ENCODE measurements around the gene SIK2. TPM values are rescaled to one million over a fixed set of nuclear protein-coding genes. Genes with fewer than 3 reads are reported as not detected.
"Not testable (repeated sequence)": the region's sequence is repeated elsewhere in the genome, so short reads cannot be mapped to it uniquely, and the experiment has no call there.

The SIK2 gene
- total and polyA plus RNA-seq, 4 experiments from 2014 or later, result 0.04 to 13.8 (median 6.6) TPM

DNA sequence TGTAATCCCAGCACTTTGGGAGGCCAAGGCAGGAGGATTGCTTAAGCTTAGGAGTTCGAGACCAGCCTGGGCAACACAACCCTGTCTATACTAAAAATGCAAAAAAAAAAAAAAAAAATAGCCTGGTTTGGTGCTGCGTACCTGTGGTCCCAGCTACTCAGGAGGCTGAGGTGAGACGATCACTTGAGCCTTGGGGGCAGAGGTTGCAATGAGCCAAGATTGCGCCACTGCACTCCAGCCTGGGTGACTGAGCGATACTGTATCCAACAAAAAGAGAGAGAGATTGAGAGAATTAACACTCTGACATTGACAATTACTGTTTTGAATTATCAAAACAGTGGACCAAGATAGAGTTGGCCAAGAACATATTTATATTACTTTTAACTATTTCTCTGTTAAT, 53.7 kb downstream of the SIK2 start:
- Mint-ChIP-seq H3K9me3 (peaks cover 0 to 3% (median 0%) of the 10 kb centered on the region in 8 donors), H3K36me3 (peaks cover 9 to 25% of the 10 kb centered on the region in 2 donors), H3K27me3 (no peaks in the 10 kb centered on the region), H3K27ac (no peak overlapping the region), H3K4me3 (no peak overlapping the region), H3K4me1 (peaks cover 0 to 5% (median 4%) of the 10 kb centered on the region in 4 donors)
- ChIA-PET POLR2A (ENCODE audit: partially characterized antibody) (no interaction called here), CTCF (ENCODE audit: partially characterized antibody) (no interaction called here)
- H3K36me3 ChIP-seq (ENCODE audit: insufficient read depth, low read length), result no peaks in the 10 kb centered on the region
- H3K4me3 ChIP-seq (ENCODE audit: low read length in 2 of 2), result no peak overlapping the region
- no peaks in the 10 kb centered on the region for H3K4me1 ChIP-seq (ENCODE audit: insufficient read depth, low read length)
- H3K27me3 ChIP-seq (ENCODE audit: insufficient read depth, low read length), result no peaks in the 10 kb centered on the region
- no peak for DNase-seq
- intact Hi-C loops (cut with micrococcal nuclease), result no loop called here
- no peak overlapping the region for H3K27ac ChIP-seq (ENCODE audit: low read depth, low read length)
- no peaks in the 10 kb centered on the region for H3K9me3 ChIP-seq (ENCODE audit: control insufficient read depth in 1 of 2, low read length in 2 of 2)

- intact Hi-C loops (cut with micrococcal nuclease); H3K36me3 ChIP-seq (ENCODE audit: insufficient read depth, low read length): not testable (repeated sequence)
These were observed 55.7 kb downstream of the SIK2 start for GRCh38 chr11:111657905-111658304.

GRCh38 chr11:111658493-111658892, 56.2 kb downstream of the SIK2 start:
- H3K27me3 Mint-ChIP-seq; H3K36me3 ChIP-seq (ENCODE audit: insufficient read depth, low read length); H3K4me3 Mint-ChIP-seq; H3K27ac Mint-ChIP-seq; H3K9me3 Mint-ChIP-seq; CTCF ChIA-PET (ENCODE audit: partially characterized antibody); H3K27me3 ChIP-seq (ENCODE audit: insufficient read depth, low read length); DNase-seq; intact Hi-C loops (cut with micrococcal nuclease); H3K9me3 ChIP-seq (ENCODE audit: control insufficient read depth in 1 of 2, low read length in 2 of 2); H3K27ac ChIP-seq (ENCODE audit: low read depth, low read length); H3K4me1 ChIP-seq (ENCODE audit: insufficient read depth, low read length); H3K4me3 ChIP-seq (ENCODE audit: low read length in 2 of 2); H3K4me1 Mint-ChIP-seq: not testable (repeated sequence)
- POLR2A ChIA-PET (ENCODE audit: partially characterized antibody), result interaction anchor here (1.5 kb wide), 1 partner anchor 8 kb away, joined by 4 read pairs; no protein-coding TSS in a partner anchor
- H3K36me3 Mint-ChIP-seq, result peaks cover 4 to 28% of the 10 kb centered on the region in 2 donors

More at GRCh38 chr11:111657905-111658304, 55.7 kb downstream of the SIK2 start:
- H3K4me1 Mint-ChIP-seq; H3K27ac Mint-ChIP-seq; H3K9me3 ChIP-seq (ENCODE audit: control insufficient read depth in 1 of 2, low read length in 2 of 2); H3K4me3 ChIP-seq (ENCODE audit: low read length in 2 of 2); H3K27ac ChIP-seq (ENCODE audit: low read depth, low read length); H3K4me3 Mint-ChIP-seq; CTCF ChIA-PET (ENCODE audit: partially characterized antibody); H3K27me3 ChIP-seq (ENCODE audit: insufficient read depth, low read length); H3K27me3 Mint-ChIP-seq; H3K9me3 Mint-ChIP-seq; H3K4me1 ChIP-seq (ENCODE audit: insufficient read depth, low read length); POLR2A ChIA-PET (ENCODE audit: partially characterized antibody); DNase-seq: not testable (repeated sequence)
- H3K36me3 Mint-ChIP-seq, result peaks cover 8 to 29% of the 10 kb centered on the region in 2 donors

DNA sequence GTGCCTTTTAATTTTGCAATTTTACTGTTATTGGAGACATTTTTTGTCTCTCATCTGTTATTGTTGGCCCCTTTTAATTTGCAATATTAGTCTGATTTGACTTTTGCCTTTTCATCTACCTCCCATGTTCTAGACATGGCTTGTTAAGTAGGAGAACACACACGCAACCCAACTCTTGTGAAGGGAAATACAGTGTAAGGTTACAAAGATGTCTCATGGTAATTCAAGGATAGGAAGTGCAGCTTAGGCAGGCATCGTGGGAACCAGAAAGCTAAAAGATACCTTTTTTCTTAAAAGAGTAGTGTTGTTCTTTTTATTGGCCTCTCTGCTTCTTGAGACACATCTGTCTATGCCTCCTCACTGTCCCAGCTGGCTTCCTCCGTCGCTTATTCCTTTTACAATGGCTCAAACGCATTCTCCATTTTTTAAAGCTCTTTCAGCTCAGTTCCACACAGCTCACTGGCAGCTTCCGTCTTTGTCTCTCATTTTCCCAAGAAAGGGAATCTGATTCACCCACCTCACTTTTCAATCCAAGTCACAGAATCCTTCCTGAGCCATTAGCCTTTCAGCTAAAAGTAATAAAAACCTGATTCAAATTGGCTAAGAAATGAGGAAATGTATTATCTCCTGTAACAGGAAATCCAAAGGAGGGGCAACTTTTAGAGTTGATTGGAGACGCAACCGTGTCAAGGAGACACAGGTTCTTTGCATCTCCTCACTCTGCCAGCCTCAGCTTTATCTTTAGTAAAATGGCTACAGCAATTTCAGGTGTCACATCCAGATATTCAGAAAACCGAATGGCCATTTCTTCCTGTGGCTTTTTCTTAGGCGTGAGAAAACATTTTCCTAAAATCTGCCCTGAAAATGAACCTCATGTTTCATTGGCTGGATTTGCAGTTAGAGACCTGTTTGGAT, 57.2 kb downstream of the SIK2 start:
- ChIA-PET CTCF (ENCODE audit: partially characterized antibody) (no interaction called here), POLR2A (ENCODE audit: partially characterized antibody) (interaction anchor here (1.5 kb wide), 1 partner anchor 9 kb away, joined by 4 read pairs; no protein-coding TSS in a partner anchor)
- H3K4me1 ChIP-seq (ENCODE audit: insufficient read depth, low read length), result no peaks in the 10 kb centered on the region
- Mint-ChIP-seq H3K27ac (peak overlapping the region in 2 of 7 donors; percentile 21 to 42), H3K4me1 (peaks cover 0 to 10% (median 3%) of the 10 kb centered on the region in 4 donors), H3K9me3 (no peaks in the 10 kb centered on the region), H3K36me3 (peaks cover 2 to 26% of the 10 kb centered on the region in 2 donors), H3K4me3 (no peak overlapping the region), H3K27me3 (no peaks in the 10 kb centered on the region)
- H3K27ac ChIP-seq (ENCODE audit: low read depth, low read length), result no peak overlapping the region
- no peaks in the 10 kb centered on the region for H3K9me3 ChIP-seq (ENCODE audit: control insufficient read depth in 1 of 2, low read length in 2 of 2)
- DNase-seq, result no peak
- intact Hi-C loops (cut with micrococcal nuclease), result no loop called here
- no peak overlapping the region for H3K4me3 ChIP-seq (ENCODE audit: low read length in 2 of 2)
- no peaks in the 10 kb centered on the region for H3K36me3 ChIP-seq (ENCODE audit: insufficient read depth, low read length)
- H3K27me3 ChIP-seq (ENCODE audit: insufficient read depth, low read length), result no peaks in the 10 kb centered on the region

GRCh38 chr11:111660822-111661221, 58.6 kb downstream of the SIK2 start:
- no peaks in the 10 kb centered on the region for H3K9me3 ChIP-seq (ENCODE audit: control insufficient read depth in 1 of 2, low read length in 2 of 2)
- no peak overlapping the region for H3K4me3 ChIP-seq (ENCODE audit: low read length in 2 of 2)
- Mint-ChIP-seq H3K4me3 (no peak overlapping the region), H3K9me3 (no peaks in the 10 kb centered on the region), H3K27me3 (no peaks in the 10 kb centered on the region), H3K27ac (no peak overlapping the region), H3K36me3 (peaks cover 2 to 25% of the 10 kb centered on the region in 2 donors), H3K4me1 (peaks cover 0 to 10% (median 5%) of the 10 kb centered on the region in 4 donors)
- intact Hi-C loops (cut with micrococcal nuclease), result no loop called here
- CTCF ChIA-PET (ENCODE audit: partially characterized antibody), result no interaction called here
- no peaks in the 10 kb centered on the region for H3K36me3 ChIP-seq (ENCODE audit: insufficient read depth, low read length)
- no peak for DNase-seq
- H3K27me3 ChIP-seq (ENCODE audit: insufficient read depth, low read length), result no peaks in the 10 kb centered on the region
- POLR2A ChIA-PET (ENCODE audit: partially characterized antibody), result no interaction called here
- H3K4me1 ChIP-seq (ENCODE audit: insufficient read depth, low read length), result no peaks in the 10 kb centered on the region
- no peak overlapping the region for H3K27ac ChIP-seq (ENCODE audit: low read depth, low read length)

- no peak overlapping the region for H3K27ac ChIP-seq (ENCODE audit: low read depth, low read length)
- Mint-ChIP-seq H3K27ac (no peak overlapping the region), H3K4me1 (peaks cover 0 to 9% (median 2%) of the 10 kb centered on the region in 4 donors), H3K4me3 (no peak overlapping the region), H3K9me3 (no peaks in the 10 kb centered on the region), H3K27me3 (no peaks in the 10 kb centered on the region), H3K36me3 (peaks cover 2 to 21% of the 10 kb centered on the region in 2 donors)
- intact Hi-C loops (cut with micrococcal nuclease), result no loop called here
- no peaks in the 10 kb centered on the region for H3K4me1 ChIP-seq (ENCODE audit: insufficient read depth, low read length)
- H3K36me3 ChIP-seq (ENCODE audit: insufficient read depth, low read length), result no peaks in the 10 kb centered on the region
- ChIA-PET CTCF (ENCODE audit: partially characterized antibody) (no interaction called here), POLR2A (ENCODE audit: partially characterized antibody) (no interaction called here)
- H3K9me3 ChIP-seq (ENCODE audit: control insufficient read depth in 1 of 2, low read length in 2 of 2), result no peaks in the 10 kb centered on the region
- DNase-seq, result no peak
- no peak overlapping the region for H3K4me3 ChIP-seq (ENCODE audit: low read length in 2 of 2)
- H3K27me3 ChIP-seq (ENCODE audit: insufficient read depth, low read length), result no peaks in the 10 kb centered on the region
These were observed 61.6 kb downstream of the SIK2 start for GRCh38 chr11:111663820-111664219.

DNA sequence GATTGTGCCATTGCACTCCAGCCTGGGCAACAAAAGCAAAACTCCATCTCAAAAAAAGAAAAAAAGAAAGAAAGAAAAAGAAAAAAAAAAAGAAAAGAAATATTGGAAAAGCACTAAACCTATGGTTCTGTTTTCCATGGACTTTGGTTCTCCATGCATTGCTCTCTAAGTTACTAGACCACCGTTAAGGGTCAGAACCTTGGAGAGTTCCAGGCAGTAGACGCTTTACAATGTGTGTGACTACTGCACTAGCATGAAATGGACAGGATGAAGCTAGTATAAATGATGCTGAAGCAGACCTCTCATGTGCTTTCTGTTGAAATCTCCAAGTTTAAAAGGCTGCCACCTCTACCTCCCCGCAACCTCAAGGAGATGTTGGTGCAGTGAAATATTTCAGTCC, 63.5 kb downstream of the SIK2 start:
- Mint-ChIP-seq H3K9me3 (no peaks in the 10 kb centered on the region), H3K4me3 (no peak overlapping the region), H3K36me3 (peaks cover 2 to 21% of the 10 kb centered on the region in 2 donors), H3K4me1 (peaks cover 0 to 11% (median 2%) of the 10 kb centered on the region in 4 donors), H3K27ac (no peak overlapping the region), H3K27me3 (no peaks in the 10 kb centered on the region)
- H3K27me3 ChIP-seq (ENCODE audit: insufficient read depth, low read length), result no peaks in the 10 kb centered on the region
- CTCF ChIA-PET (ENCODE audit: partially characterized antibody), result no interaction called here
- no peaks in the 10 kb centered on the region for H3K9me3 ChIP-seq (ENCODE audit: control insufficient read depth in 1 of 2, low read length in 2 of 2)
- intact Hi-C loops (cut with micrococcal nuclease), result no loop called here
- H3K4me3 ChIP-seq (ENCODE audit: low read length in 2 of 2), result no peak overlapping the region
- no peaks in the 10 kb centered on the region for H3K36me3 ChIP-seq (ENCODE audit: insufficient read depth, low read length)
- DNase-seq, result no peak
- POLR2A ChIA-PET (ENCODE audit: partially characterized antibody), result no interaction called here
- no peaks in the 10 kb centered on the region for H3K4me1 ChIP-seq (ENCODE audit: insufficient read depth, low read length)
- H3K27ac ChIP-seq (ENCODE audit: low read depth, low read length), result no peak overlapping the region

Data from CD4-positive, alpha-beta memory T cell (primary cell).